Activated T-helper 17 cell treated with anti-CD3 and anti-CD28 coated beads, Interleukin-2, amount 50 U/mL, for 72 hours (primary cell): ENCODE measurements around the gene DOCK4. TPM values are rescaled to one million over a fixed set of nuclear protein-coding genes. Genes with fewer than 3 reads are reported as not detected.

Experiments
- ATAC-seq: fragments of 150-1000 bp; cut with Tn5 transposase; replicated peaks from 2 replicates; pipeline ENCODE4 v1.10.0; 2021; ENCODE audit warnings: mild to moderate bottlenecking, moderate library complexity
- H3K27ac Mint-ChIP-seq: one replicate; pipeline ENCODE4 v1.8.0; 2022; ENCODE audit warnings: mixed read lengths
- H3K27me3 Mint-ChIP-seq: one replicate; pipeline ENCODE4 v1.8.0; 2022; ENCODE audit warnings: mixed read lengths
- H3K36me3 Mint-ChIP-seq: one replicate; pipeline ENCODE4 v1.8.0; 2022; ENCODE audit warnings: low read depth, mild to moderate bottlenecking, mixed read lengths
- H3K4me1 Mint-ChIP-seq: one replicate; pipeline ENCODE4 v1.8.0; 2022; ENCODE audit warnings: mixed read lengths
- H3K4me3 Mint-ChIP-seq: one replicate; pipeline ENCODE4 v1.8.0; 2022; ENCODE audit warnings: mild to moderate bottlenecking, mixed read lengths
- H3K9me3 Mint-ChIP-seq: one replicate; pipeline ENCODE4 v1.8.0; 2022; ENCODE audit warnings: mixed read lengths
- total RNA-seq, 2 donors: library from RNA; stranded (reverse); gene quantifications; one replicate each; pipeline ENCODE4 v1.2.3, GENCODE V29; 2022

The DOCK4 gene
- total RNA-seq, 2 donors from 2014 or later = 0.50 to 1.5 TPM

GRCh38 chr7:112228632-112229031 is 22.4 kb upstream of the DOCK4 start:
- Mint-ChIP-seq H3K9me3 (peaks cover 5% of the 10 kb centered on the region), H3K36me3 (no peaks in the 10 kb centered on the region)

GRCh38 chr7:112226701-112227276 is 20.6 kb upstream of the DOCK4 start:
- Mint-ChIP-seq H3K4me1 (peaks cover 13% of the 10 kb centered on the region), H3K4me3 (no peak overlapping the region), H3K27me3 (no peaks in the 10 kb centered on the region), H3K27ac (no peak overlapping the region), H3K9me3 (no peaks in the 10 kb centered on the region), H3K36me3 (no peaks in the 10 kb centered on the region)
- no peak for ATAC-seq

More at GRCh38 chr7:112228632-112229031, 22.4 kb upstream of the DOCK4 start:
- Mint-ChIP-seq H3K27me3 (no peaks in the 10 kb centered on the region), H3K4me3 (no peak overlapping the region), H3K27ac (no peak overlapping the region), H3K4me1 (peaks cover 16% of the 10 kb centered on the region)
- no peak for ATAC-seq

GRCh38 chr7:112225006-112225405 is 18.8 kb upstream of the DOCK4 start:
- Mint-ChIP-seq H3K4me3 (no peak overlapping the region), H3K27me3 (no peaks in the 10 kb centered on the region), H3K27ac (no peak overlapping the region), H3K36me3 (no peaks in the 10 kb centered on the region), H3K9me3 (no peaks in the 10 kb centered on the region), H3K4me1 (peaks cover 15% of the 10 kb centered on the region)
- no peak for ATAC-seq

- peaks cover 17% of the 10 kb centered on the region for H3K4me1 Mint-ChIP-seq
- no peaks in the 10 kb centered on the region for H3K36me3 Mint-ChIP-seq
- no peak for ATAC-seq
- no peaks in the 10 kb centered on the region for H3K27me3 Mint-ChIP-seq
- H3K27ac Mint-ChIP-seq = no peak overlapping the region
- no peaks in the 10 kb centered on the region for H3K9me3 Mint-ChIP-seq
- no peak overlapping the region for H3K4me3 Mint-ChIP-seq
Measured at GRCh38 chr7:112224186-112224585, 18.0 kb upstream of the DOCK4 start.

- Mint-ChIP-seq H3K9me3 (no peaks in the 10 kb centered on the region), H3K27ac (no peak overlapping the region), H3K4me1 (peaks cover 23% of the 10 kb centered on the region), H3K36me3 (no peaks in the 10 kb centered on the region), H3K4me3 (no peak overlapping the region), H3K27me3 (no peaks in the 10 kb centered on the region)
- ATAC-seq = no peak
Measured at GRCh38 chr7:112223310-112223709, 17.1 kb upstream of the DOCK4 start.

- Mint-ChIP-seq H3K36me3 (no peaks in the 10 kb centered on the region), H3K27ac (no peak overlapping the region), H3K4me3 (no peak overlapping the region), H3K4me1 (peaks cover 25% of the 10 kb centered on the region), H3K9me3 (no peaks in the 10 kb centered on the region), H3K27me3 (no peaks in the 10 kb centered on the region)
- ATAC-seq = no peak
Measured at GRCh38 chr7:112220877-112221434, 14.8 kb upstream of the DOCK4 start.

GRCh38 chr7:112215787-112216186 is 9.6 kb upstream of the DOCK4 start:
- H3K27me3 Mint-ChIP-seq = no peaks in the 10 kb centered on the region
- no peak overlapping the region for H3K27ac Mint-ChIP-seq
- H3K4me1 Mint-ChIP-seq = peaks cover 41% of the 10 kb centered on the region
- no peaks in the 10 kb centered on the region for H3K9me3 Mint-ChIP-seq
- ATAC-seq = no peak
- H3K4me3 Mint-ChIP-seq = no peak overlapping the region
- no peaks in the 10 kb centered on the region for H3K36me3 Mint-ChIP-seq

GRCh38 chr7:112214883-112215282 is 8.7 kb upstream of the DOCK4 start:
- ATAC-seq = no peak
- peaks cover 37% of the 10 kb centered on the region for H3K4me1 Mint-ChIP-seq
- no peak overlapping the region for H3K4me3 Mint-ChIP-seq
- H3K27ac Mint-ChIP-seq = no peak overlapping the region
- H3K9me3 Mint-ChIP-seq = no peaks in the 10 kb centered on the region
- no peaks in the 10 kb centered on the region for H3K27me3 Mint-ChIP-seq
- H3K36me3 Mint-ChIP-seq = no peaks in the 10 kb centered on the region

- Mint-ChIP-seq H3K27ac (no peak overlapping the region), H3K9me3 (no peaks in the 10 kb centered on the region), H3K4me1 (peaks cover 37% of the 10 kb centered on the region), H3K27me3 (no peaks in the 10 kb centered on the region), H3K4me3 (no peak overlapping the region), H3K36me3 (no peaks in the 10 kb centered on the region)
- peak; percentile 63 for ATAC-seq
Measured at GRCh38 chr7:112214268-112214667, 8.1 kb upstream of the DOCK4 start.

GRCh38 chr7:112213735-112214134 is 7.5 kb upstream of the DOCK4 start:
- ATAC-seq = peak; percentile 88
- no peaks in the 10 kb centered on the region for H3K36me3 Mint-ChIP-seq

GRCh38 chr7:112212571-112212970 is 6.4 kb upstream of the DOCK4 start:
- Mint-ChIP-seq H3K4me1 (peaks cover 30% of the 10 kb centered on the region), H3K9me3 (no peaks in the 10 kb centered on the region), H3K36me3 (no peaks in the 10 kb centered on the region), H3K27me3 (no peaks in the 10 kb centered on the region), H3K27ac (no peak overlapping the region), H3K4me3 (no peak overlapping the region)
- ATAC-seq = no peak

More at GRCh38 chr7:112213735-112214134, 7.5 kb upstream of the DOCK4 start:
- Mint-ChIP-seq H3K4me3 (no peak overlapping the region), H3K9me3 (no peaks in the 10 kb centered on the region), H3K4me1 (peaks cover 32% of the 10 kb centered on the region), H3K27me3 (no peaks in the 10 kb centered on the region), H3K27ac (no peak overlapping the region)

- H3K4me3 Mint-ChIP-seq = no peak overlapping the region
- H3K36me3 Mint-ChIP-seq = no peaks in the 10 kb centered on the region
- H3K27me3 Mint-ChIP-seq = no peaks in the 10 kb centered on the region
- no peak overlapping the region for H3K27ac Mint-ChIP-seq
- H3K4me1 Mint-ChIP-seq = peaks cover 28% of the 10 kb centered on the region
- no peak for ATAC-seq
- no peaks in the 10 kb centered on the region for H3K9me3 Mint-ChIP-seq
Measured at GRCh38 chr7:112211348-112211907, 5.2 kb upstream of the DOCK4 start.

GRCh38 chr7:112207765-112208164 is 1.6 kb upstream of the DOCK4 start:
- H3K27me3 Mint-ChIP-seq = peaks cover 21% of the 10 kb centered on the region
- H3K4me1 Mint-ChIP-seq = peaks cover 30% of the 10 kb centered on the region
- no peak for ATAC-seq
- no peaks in the 10 kb centered on the region for H3K36me3 Mint-ChIP-seq
- H3K4me3 Mint-ChIP-seq = peak overlapping the region; percentile 96
- H3K9me3 Mint-ChIP-seq = no peaks in the 10 kb centered on the region
- H3K27ac Mint-ChIP-seq = no peak overlapping the region

GRCh38 chr7:112206991-112207592 is 893 bp upstream of the DOCK4 start:
- peak overlapping the region; percentile 95 for H3K27ac Mint-ChIP-seq
- H3K36me3 Mint-ChIP-seq = no peaks in the 10 kb centered on the region
- peak overlapping the region; percentile 96 for H3K4me3 Mint-ChIP-seq
- peaks cover 23% of the 10 kb centered on the region for H3K27me3 Mint-ChIP-seq
- peaks cover 27% of the 10 kb centered on the region for H3K4me1 Mint-ChIP-seq
- no peak for ATAC-seq
- H3K9me3 Mint-ChIP-seq = no peaks in the 10 kb centered on the region
